H1 (cell line): ENCODE results near the gene TOP3A. TPM values are rescaled to one million over a fixed set of nuclear protein-coding genes. Genes with fewer than 3 reads are reported as not detected.
"Not testable (repeated sequence)": the region's sequence is repeated elsewhere in the genome, so short reads cannot be mapped to it uniquely, and the experiment has no call there.

Experiments
- CTCF ChIA-PET: fragments of 300-600 bp; sonication (Branson Sonifier 250); formaldehyde crosslinking; loops from one replicate; lab custom pipeline; 2021; ENCODE audit not compliant: partially characterized antibody; lab: Charles Lee
- POLR2A ChIA-PET: fragments of 300-600 bp; sonication (Branson Sonifier 250); formaldehyde crosslinking; loops from one replicate; lab custom pipeline; 2021; ENCODE audit warnings: inconsistent platforms; ENCODE audit not compliant: partially characterized antibody; lab: Charles Lee
- DNase-seq, 2 experiments: peaks; one replicate each; pipeline versions ENCODE4 v3.0.0 to v3.0.0-alpha.2; 2010 to 2022; ENCODE audit warnings: low spot score in 2 of 2, low read depth in 1 of 2, mixed read lengths in 1 of 2
- FAIRE-seq: peaks from 2 replicates; lab custom pipeline; 2011; peaks lifted over from hg19 to GRCh38; lab: Jason Lieb, UNC
- H2AFZ ChIP-seq: 2 replicates; pipeline ENCODE4 v1.8.1; 2012; ENCODE audit warnings: low read length, inconsistent platforms
- H2AK5ac ChIP-seq: 2 replicates; pipeline ENCODE4 v1.6.1; 2013; ENCODE audit warnings: low read depth, low read length
- H2BK120ac ChIP-seq: replicated peaks from 2 replicates; pipeline ENCODE3; 2013; ENCODE audit warnings: low read depth, low read length, inconsistent platforms
- H2BK12ac ChIP-seq: 2 replicates; pipeline ENCODE4 v1.6.1; 2013; ENCODE audit warnings: low read depth, low read length
- H2BK15ac ChIP-seq: 2 replicates; pipeline ENCODE4 v1.6.1; 2013; ENCODE audit warnings: low read length
- H2BK20ac ChIP-seq: 2 replicates; pipeline ENCODE4 v1.6.1; 2013; ENCODE audit warnings: low read length
- H2BK5ac ChIP-seq: 2 replicates; pipeline ENCODE4 v1.6.1; 2013; ENCODE audit warnings: low read depth, low read length
- H3K14ac ChIP-seq: 2 replicates; pipeline ENCODE4 v1.6.1; 2013; ENCODE audit warnings: inconsistent platforms; ENCODE audit not compliant: insufficient read length
- H3K18ac ChIP-seq: 2 replicates; pipeline ENCODE4 v1.6.1; 2013; ENCODE audit warnings: low read length; ENCODE audit errors: extremely low read depth
- H3K23ac ChIP-seq: 2 replicates; pipeline ENCODE4 v1.6.1; 2013; ENCODE audit warnings: inconsistent platforms; ENCODE audit not compliant: insufficient read length
- H3K23me2 ChIP-seq: 2 replicates; pipeline ENCODE4 v1.6.1; 2013; ENCODE audit warnings: low read depth, low read length
- H3K27ac ChIP-seq: 2 replicates; pipeline ENCODE4 v1.6.1; 2011; ENCODE audit warnings: low read depth, low read length, inconsistent platforms
- H3K27me3 ChIP-seq, 4 experiments: replicated peaks in 1 of 4; 1 replicate in 1 of 4; 2 replicates in 3 of 4; pipeline versions ENCODE4 v1.6.1 to v1.8.1; 2011 to 2013; ENCODE audit warnings: low read length in 3 of 4, mild to moderate bottlenecking in 3 of 4, inconsistent platforms in 2 of 4, mixed read lengths in 2 of 4, moderate library complexity in 1 of 4; ENCODE audit not compliant: control insufficient read depth in 3 of 4, insufficient read depth in 3 of 4; ENCODE audit errors: extremely low read depth in 1 of 4
- H3K36me3 ChIP-seq, 4 experiments: 2 replicates each; pipeline versions ENCODE4 v1.6.1 to v1.8.1; 2011 to 2013; ENCODE audit warnings: mild to moderate bottlenecking in 4 of 4, low read length in 3 of 4, moderate library complexity in 2 of 4, control low read depth in 1 of 4, inconsistent platforms in 1 of 4; ENCODE audit not compliant: insufficient read depth in 4 of 4, control insufficient read depth in 2 of 4
- H3K4ac ChIP-seq: replicated peaks from 2 replicates; pipeline ENCODE3; 2013; ENCODE audit warnings: low read length, low read depth, mixed read lengths, inconsistent platforms; ENCODE audit not compliant: insufficient read length
- H3K4me1 ChIP-seq, 4 experiments: replicated peaks in 1 of 4; 1 replicate in 1 of 4; 2 replicates in 3 of 4; pipeline versions ENCODE4 v1.6.1 to v1.8.1; 2011 to 2013; ENCODE audit warnings: low read length in 3 of 4, inconsistent platforms in 2 of 4, mixed read lengths in 1 of 4; ENCODE audit not compliant: insufficient read depth in 4 of 4, control insufficient read depth in 3 of 4
- H3K4me2 ChIP-seq, 2 experiments: 2 replicates each; pipeline versions ENCODE4 v1.6.1 to v1.8.1; 2011 to 2013; ENCODE audit warnings: low read depth in 2 of 2, low read length in 2 of 2, control low read depth in 1 of 2, inconsistent platforms in 1 of 2, mild to moderate bottlenecking in 1 of 2; ENCODE audit not compliant: insufficient read depth in 1 of 2
- H3K4me3 ChIP-seq, 4 experiments: fragments of 200-600, 300-600 bp in 1 of 4; sonication (generic), shearing (Covaris generic), sonication (Bioruptor Twin) in 1 of 4; 2 replicates each; pipeline versions ENCODE4 v1.5.1 to v1.8.1; 2011 to 2016; ENCODE audit warnings: low read length in 4 of 4, low read depth in 3 of 4, control low read depth in 2 of 4, inconsistent platforms in 2 of 4, mild to moderate bottlenecking in 2 of 4, mixed read lengths in 1 of 4, moderate library complexity in 1 of 4; ENCODE audit not compliant: insufficient read depth in 2 of 4; ENCODE audit errors: extremely low read depth in 1 of 4
- H3K56ac ChIP-seq: replicated peaks from 2 replicates; pipeline ENCODE3; 2013; ENCODE audit warnings: low read depth, mild to moderate bottlenecking, mixed read lengths, low read length, inconsistent platforms; ENCODE audit not compliant: insufficient read length
- H3K79me1 ChIP-seq: 2 replicates; pipeline ENCODE4 v1.6.1; 2013; ENCODE audit warnings: low read depth, low read length, control low read depth
- H3K79me2 ChIP-seq, 2 experiments: 2 replicates each; pipeline versions ENCODE4 v1.6.1 to v1.8.1; 2012 to 2013; ENCODE audit warnings: low read length in 2 of 2, mild to moderate bottlenecking in 2 of 2, inconsistent platforms in 1 of 2; ENCODE audit not compliant: insufficient read depth in 2 of 2, control insufficient read depth in 1 of 2
- H3K9ac ChIP-seq, 4 experiments: replicated peaks in 1 of 4; 1 replicate in 1 of 4; 2 replicates in 3 of 4; pipeline versions ENCODE4 v1.6.1 to v1.8.1; 2011 to 2013; ENCODE audit warnings: low read depth in 3 of 4, low read length in 3 of 4, control low read depth in 2 of 4, mild to moderate bottlenecking in 2 of 4, moderate library complexity in 2 of 4, inconsistent platforms in 1 of 4; ENCODE audit errors: extremely low read depth in 1 of 4
- H3K9me3 ChIP-seq, 2 experiments: 2 replicates each; pipeline versions ENCODE4 v1.6.1 to v1.8.1; 2012 to 2013; ENCODE audit warnings: mild to moderate bottlenecking in 2 of 2, moderate library complexity in 2 of 2, control low read depth in 1 of 2, inconsistent platforms in 1 of 2, low read depth in 1 of 2, low read length in 1 of 2, mixed read lengths in 1 of 2; ENCODE audit not compliant: insufficient read depth in 2 of 2
- H4K20me1 ChIP-seq, 2 experiments: replicated peaks in 1 of 2; 2 replicates each; pipeline versions ENCODE3 to v1.8.1; 2011 to 2013; ENCODE audit warnings: inconsistent platforms in 2 of 2, low read length in 2 of 2, mild to moderate bottlenecking in 1 of 2; ENCODE audit not compliant: insufficient read depth in 2 of 2, control insufficient read depth in 1 of 2
- H4K5ac ChIP-seq: 2 replicates; pipeline ENCODE4 v1.6.1; 2013; ENCODE audit warnings: low read length, low read depth, mixed read lengths, inconsistent platforms; ENCODE audit not compliant: insufficient read length
- H4K8ac ChIP-seq: 2 replicates; pipeline ENCODE4 v1.8.0; 2013; ENCODE audit warnings: mild to moderate bottlenecking, moderate library complexity, low read length, inconsistent platforms; ENCODE audit not compliant: insufficient read depth; ENCODE audit errors: extremely low read depth
- H4K91ac ChIP-seq: replicated peaks from 2 replicates; pipeline ENCODE3; 2013; ENCODE audit warnings: low read length, mixed read lengths, inconsistent platforms; ENCODE audit not compliant: insufficient read length
- WGBS, 2 experiments: shearing (Covaris generic) in 1 of 2; methylation state at CpG; one replicate each; pipeline versions ENCODE4 v1.1.6 to v1.1.7; 2013 to 2015; ENCODE audit warnings: low lambda C conversion rate in 2 of 2, mixed read lengths in 2 of 2, inconsistent platforms in 1 of 2, low coverage in 1 of 2, missing lambda C conversion rate in 1 of 2; ENCODE audit not compliant: insufficient replicate concordance in 2 of 2, insufficient coverage in 1 of 2, insufficient read length in 1 of 2; ENCODE audit errors: extremely low coverage in 1 of 2, missing lambda C conversion rate in 1 of 2; 5-methylcytosine and 5-hydroxymethylcytosine counted together
- polyA plus RNA-seq, 7 experiments: library from polyadenylated mRNA; depleted of rRNA in 3 of 7; stranded (reverse) in 5 of 7; unstranded in 2 of 7; fragments of >200 nt in 5 of 7; fragments of 200-250 nt in 2 of 7; gene quantifications; 1 replicate in 5 of 7; 2 replicates in 1 of 7; 4 replicates in 1 of 7; pipeline versions ENCODE4 v1.2.1 to v1.2.3, GENCODE V29; 2011 to 2013; ENCODE audit warnings: missing spikeins in 2 of 7, mixed read lengths in 2 of 7
- total RNA-seq: library from RNA; stranded (reverse); fragmentation: NEBNext Ultra II Directional; extraction: Animal tissue kit (Norgen Biotek cat#: 25700); gene quantifications from 2 replicates; pipeline ENCODE4 v1.2.1, GENCODE V29; 2021

TOP3A gene
- total and polyA plus RNA-seq, 2 of the 8 experiments (the other 6 are each of a cell fraction or from before 2014, with no cell fraction given), result 23.4 to 54.3 TPM

DNA sequence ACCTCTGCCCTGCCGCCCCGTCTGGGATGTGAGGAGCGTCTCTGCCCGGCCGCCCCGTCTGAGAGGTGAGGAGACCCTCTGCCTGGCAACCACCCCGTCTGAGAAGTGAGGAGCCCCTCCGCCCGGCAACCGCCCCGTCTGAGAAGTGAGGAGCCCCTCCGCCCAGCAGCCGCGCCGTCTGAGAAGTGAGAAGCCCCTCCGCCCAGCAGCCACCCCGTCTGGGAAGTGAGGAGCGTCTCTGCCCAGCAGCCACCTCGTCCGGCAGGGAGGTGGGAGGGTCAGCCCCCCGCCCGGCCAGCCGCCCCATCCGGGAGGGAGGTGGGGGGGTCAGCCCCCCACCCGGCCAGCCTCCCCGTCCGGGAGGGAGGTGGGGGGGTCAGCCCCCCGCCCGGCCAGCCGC, 16.7 kb downstream of the TOP3A start:
- H4K91ac ChIP-seq, H3K4me1 ChIP-seq, H2BK12ac ChIP-seq, FAIRE-seq, H3K18ac ChIP-seq, H2BK15ac ChIP-seq, POLR2A ChIA-PET, H3K9ac ChIP-seq, H4K8ac ChIP-seq, H3K14ac ChIP-seq, H3K27ac ChIP-seq, H3K23me2 ChIP-seq, H4K5ac ChIP-seq, H3K4ac ChIP-seq, H2BK20ac ChIP-seq, H3K4me2 ChIP-seq, H2BK120ac ChIP-seq, DNase-seq, CTCF ChIA-PET, H4K20me1 ChIP-seq, H3K9me3 ChIP-seq, H3K79me1 ChIP-seq, H3K56ac ChIP-seq, H3K23ac ChIP-seq, H3K27me3 ChIP-seq, H2BK5ac ChIP-seq, H3K79me2 ChIP-seq, H3K4me3 ChIP-seq, H2AFZ ChIP-seq, H2AK5ac ChIP-seq: not testable (repeated sequence)
- H3K36me3 ChIP-seq, result peaks cover 16 to 63% (median 45%) of the 10 kb centered on the region in 4 experiments
- WGBS, 2 experiments, result 100% methylated on average over 1 of the region's 30 CpGs; no CpG with 5 or more reads in 1 of the 2 experiments
